B cell (primary cell): ENCODE results near the gene KCNE5. TPM values are rescaled to one million over a fixed set of nuclear protein-coding genes. Genes with fewer than 3 reads are reported as not detected.
"Not testable (repeated sequence)": the region's sequence is repeated elsewhere in the genome, so short reads cannot be mapped to it uniquely, and the experiment has no call there.

Experiments used
- ATAC-seq: fragments of 200-7000 bp; cut with Tn5 transposase; one replicate; pipeline ENCODE4 v1.10.0; 2021; ENCODE audit warnings: low read depth, mild to moderate bottlenecking, moderate number of reproducible peaks, moderate library complexity
- CTCF ChIA-PET: fragments of 350-600 bp; sonication (Branson Sonifier 250); formaldehyde crosslinking; loops from one replicate; lab custom pipeline; 2021; ENCODE audit warnings: antibody characterized with exemption, inconsistent platforms; lab: Charles Lee
- POLR2A ChIA-PET: fragments of 350-600 bp; sonication (Branson Sonifier 250); formaldehyde crosslinking; loops from one replicate; lab custom pipeline; 2021; ENCODE audit warnings: antibody characterized with exemption; lab: Charles Lee
- DNase-seq: peaks from one replicate; pipeline ENCODE4 v3.0.0; 2013
- H2AFZ ChIP-seq: 2 replicates; pipeline ENCODE4 v1.6.1; 2012; ENCODE audit warnings: mild to moderate bottlenecking, low read depth, low read length; ENCODE audit not compliant: insufficient read depth, poor library complexity, severe bottlenecking
- H3K27ac ChIP-seq, 2 donors: 1 replicate in 1 of 2; 2 replicates in 1 of 2; pipeline ENCODE4 v1.5.1; 2012 to 2013; ENCODE audit warnings: low read length in 2 of 2, mild to moderate bottlenecking in 2 of 2, moderate library complexity in 1 of 2
- H3K27me3 ChIP-seq, 4 experiments: fragments of 200-600 bp in 1 of 4; sonication (generic) in 1 of 4; replicated peaks in 1 of 4; 1 replicate in 2 of 4; 2 replicates in 2 of 4; pipeline versions ENCODE4 v1.6.1 to v1.7.0; 2013 to 2016; ENCODE audit warnings: low read length in 3 of 4, mild to moderate bottlenecking in 2 of 4, mixed read lengths in 1 of 4, moderate library complexity in 1 of 4; ENCODE audit not compliant: insufficient read depth in 4 of 4, control insufficient read depth in 3 of 4; ENCODE audit errors: control extremely low read depth in 1 of 4
- H3K36me3 ChIP-seq, 2 experiments: replicated peaks in 1 of 2; 1 replicate in 1 of 2; 2 replicates in 1 of 2; pipeline versions ENCODE4 v1.6.1 to v1.7.1; 2013; ENCODE audit warnings: low read length in 1 of 2; ENCODE audit not compliant: insufficient read depth in 2 of 2, control insufficient read depth in 1 of 2; ENCODE audit errors: control extremely low read depth in 1 of 2, extremely low read depth in 1 of 2
- H3K4me1 ChIP-seq, 2 donors: fragments of 200-600 bp in 1 of 2; sonication (generic) in 1 of 2; 1 replicate in 1 of 2; 2 replicates in 1 of 2; pipeline versions ENCODE4 v1.5.1 to v1.6.1; 2013 to 2017; ENCODE audit warnings: low read length in 2 of 2; ENCODE audit not compliant: control insufficient read depth in 2 of 2, insufficient read depth in 2 of 2
- H3K4me2 ChIP-seq: replicated peaks from 2 replicates; pipeline ENCODE3; 2012; ENCODE audit warnings: mild to moderate bottlenecking, low read depth, low read length; ENCODE audit not compliant: poor library complexity, severe bottlenecking
- H3K4me3 ChIP-seq, 5 experiments: fragments of 200-600 bp in 1 of 5; sonication (generic) in 1 of 5; 1 replicate in 3 of 5; 2 replicates in 2 of 5; pipeline versions ENCODE4 v1.5.1 to v1.7.0; 2011 to 2016; ENCODE audit warnings: low read length in 4 of 5, mild to moderate bottlenecking in 4 of 5, low read depth in 2 of 5, control low read depth in 1 of 5, moderate library complexity in 1 of 5; ENCODE audit not compliant: insufficient read depth in 1 of 5; ENCODE audit errors: control extremely low read depth in 1 of 5, extremely low read depth in 1 of 5
- H3K79me2 ChIP-seq: fragments of 200-600 bp; sonication (generic); one replicate; pipeline ENCODE4 v1.6.0; 2016; ENCODE audit warnings: low read length; ENCODE audit not compliant: control insufficient read depth, insufficient read depth
- H3K9ac ChIP-seq: fragments of 200-600 bp; sonication (generic); 2 replicates; pipeline ENCODE4 v1.6.1; 2017; ENCODE audit warnings: mild to moderate bottlenecking, low read length, moderate library complexity
- H3K9me3 ChIP-seq, 3 donors: one replicate each; pipeline versions ENCODE4 v1.6.1 to v1.7.1; 2013; ENCODE audit warnings: low read length in 2 of 3; ENCODE audit not compliant: control insufficient read depth in 2 of 3, insufficient read depth in 1 of 3; ENCODE audit errors: control extremely low read depth in 1 of 3
- H4K20me1 ChIP-seq: 2 replicates; pipeline ENCODE4 v1.6.0; 2012; ENCODE audit warnings: mild to moderate bottlenecking, low read length; ENCODE audit not compliant: insufficient read depth, control insufficient read depth, poor library complexity, severe bottlenecking
- H3K27ac Mint-ChIP-seq: one replicate; pipeline ENCODE4 v1.8.0; 2021; ENCODE audit warnings: mixed read lengths
- H3K27me3 Mint-ChIP-seq: one replicate; pipeline ENCODE4 v1.8.0; 2021; ENCODE audit warnings: mixed read lengths
- H3K4me1 Mint-ChIP-seq: one replicate; pipeline ENCODE4 v1.8.0; 2021; ENCODE audit warnings: mixed read lengths
- H3K4me3 Mint-ChIP-seq: one replicate; pipeline ENCODE4 v1.8.0; 2021; ENCODE audit warnings: mixed read lengths
- H3K9me3 Mint-ChIP-seq: one replicate; pipeline ENCODE4 v1.8.0; 2022; ENCODE audit warnings: mixed read lengths; ENCODE audit not compliant: insufficient read depth
- EZH2 ChIP-seq: IDR thresholded peaks from 2 replicates; pipeline ENCODE4 v1.6.1; 2012; ENCODE audit warnings: borderline replicate concordance, low read depth, mild to moderate bottlenecking, moderate library complexity, low read length; ENCODE audit not compliant: insufficient read depth, poor library complexity, severe bottlenecking
- WGBS: methylation state at CpG from one replicate; pipeline ENCODE4 v1.1.5; 2013; ENCODE audit warnings: missing lambda C conversion rate; ENCODE audit not compliant: insufficient coverage; 5-methylcytosine and 5-hydroxymethylcytosine counted together
- intact Hi-C: fragments of 100-400 bp; cut with micrococcal nuclease; formaldehyde crosslinking; loops from one replicate; pipeline ENCODE4 v1.10.0; 2022
- polyA plus RNA-seq: library from polyadenylated mRNA; depleted of rRNA; stranded (reverse); fragments of >200 nt; gene quantifications from 2 replicates; pipeline ENCODE4 v1.2.3, GENCODE V29; 2012
- small RNA-seq: library from RNA; depleted of rRNA; stranded (forward); fragments of <200 nt; gene quantifications from one replicate; pipeline ENCODE3, GENCODE V24; 2012; ENCODE audit warnings: low replicate concordance, low read depth; ENCODE audit not compliant: insufficient read length
- total RNA-seq, 2 donors: library from RNA; stranded (reverse); fragments of 120-200 nt in 1 of 2; gene quantifications; 1 replicate in 1 of 2; 2 replicates in 1 of 2; pipeline versions ENCODE4 v1.2.3 to v1.2.4, GENCODE V29; 2013 to 2022
- TF ChIP-seq, protein P1 (sequence below): fragments of 200-600 bp; IDR thresholded peaks from one replicate; pipeline ENCODE4 v1.8.0; 2022; ENCODE audit warnings: antibody characterized with exemption, mild to moderate bottlenecking

Gene KCNE5
- total and polyA plus RNA-seq, 2 donors (not counting 1 experiment from before 2014, with no cell fraction given), result 0.32 TPM; not detected in 1

DNA sequence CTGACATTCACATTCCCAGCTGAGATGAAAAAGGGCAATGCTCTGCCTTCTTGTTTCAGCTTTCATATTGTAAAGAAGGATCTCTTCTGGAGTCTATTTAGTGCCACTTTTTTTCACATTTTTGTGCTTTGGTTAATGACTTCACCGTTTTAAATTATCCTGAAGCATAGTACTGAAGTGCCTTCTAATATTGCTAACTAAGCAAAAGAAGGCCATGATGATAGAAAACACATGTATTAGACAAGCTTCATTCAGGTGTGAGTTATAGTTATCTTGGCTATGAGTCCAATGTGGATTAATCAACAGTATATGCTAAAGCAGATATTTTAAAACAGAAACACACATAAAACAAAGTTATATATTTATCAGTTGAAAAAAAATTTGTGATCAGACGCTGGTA, 47.9 kb downstream of the KCNE5 start:
- Histone ChIP-seq H3K9ac (no peak overlapping the region), H3K4me1 (no peaks in the 10 kb centered on the region), H3K27me3 (peaks cover 0 to 2% (median 0%) of the 10 kb centered on the region in 4 experiments), H2AFZ (no peak overlapping the region), H3K79me2 (no peaks in the 10 kb centered on the region), H3K27ac (no peak overlapping the region), H3K36me3 (no peaks in the 10 kb centered on the region), H3K4me3 (no peak overlapping the region), H3K4me2 (no peak overlapping the region), H4K20me1 (no peaks in the 10 kb centered on the region), H3K9me3 (no peaks in the 10 kb centered on the region)
- intact Hi-C loops, result no loop called here
- Mint-ChIP-seq H3K27ac (no peak overlapping the region), H3K4me3 (no peak overlapping the region), H3K4me1 (no peaks in the 10 kb centered on the region), H3K9me3 (no peaks in the 10 kb centered on the region), H3K27me3 (peaks cover 5% of the 10 kb centered on the region)
- ATAC-seq (no peak), DNase-seq (no peak)
- CTCF ChIA-PET, result no interaction called here
- WGBS, result no CpG with 5 or more reads among the region's 2 CpGs
- no peak for TF ChIP-seq EZH2
- TF ChIP-seq, protein P1, sequence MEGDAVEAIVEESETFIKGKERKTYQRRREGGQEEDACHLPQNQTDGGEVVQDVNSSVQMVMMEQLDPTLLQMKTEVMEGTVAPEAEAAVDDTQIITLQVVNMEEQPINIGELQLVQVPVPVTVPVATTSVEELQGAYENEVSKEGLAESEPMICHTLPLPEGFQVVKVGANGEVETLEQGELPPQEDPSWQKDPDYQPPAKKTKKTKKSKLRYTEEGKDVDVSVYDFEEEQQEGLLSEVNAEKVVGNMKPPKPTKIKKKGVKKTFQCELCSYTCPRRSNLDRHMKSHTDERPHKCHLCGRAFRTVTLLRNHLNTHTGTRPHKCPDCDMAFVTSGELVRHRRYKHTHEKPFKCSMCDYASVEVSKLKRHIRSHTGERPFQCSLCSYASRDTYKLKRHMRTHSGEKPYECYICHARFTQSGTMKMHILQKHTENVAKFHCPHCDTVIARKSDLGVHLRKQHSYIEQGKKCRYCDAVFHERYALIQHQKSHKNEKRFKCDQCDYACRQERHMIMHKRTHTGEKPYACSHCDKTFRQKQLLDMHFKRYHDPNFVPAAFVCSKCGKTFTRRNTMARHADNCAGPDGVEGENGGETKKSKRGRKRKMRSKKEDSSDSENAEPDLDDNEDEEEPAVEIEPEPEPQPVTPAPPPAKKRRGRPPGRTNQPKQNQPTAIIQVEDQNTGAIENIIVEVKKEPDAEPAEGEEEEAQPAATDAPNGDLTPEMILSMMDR, result no peak
- POLR2A ChIA-PET, result no interaction called here

DNA sequence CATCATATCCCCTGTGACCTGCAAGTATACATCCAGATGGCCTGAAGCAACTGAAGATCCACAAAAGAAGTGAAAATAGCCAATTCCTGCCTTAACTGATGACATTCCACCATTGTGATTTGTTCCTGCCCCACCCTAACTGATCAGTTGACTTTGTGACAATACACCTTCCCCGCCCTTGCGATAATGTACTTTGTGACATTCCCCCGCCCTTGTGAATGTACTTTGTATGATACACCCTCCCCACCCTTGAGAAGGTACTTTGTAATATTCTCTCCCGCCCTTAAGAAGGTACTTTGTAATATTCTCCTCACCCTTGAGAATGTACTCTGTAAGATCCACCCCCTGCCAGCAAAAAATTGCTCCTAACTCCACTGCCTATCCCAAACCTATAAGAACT, 48.9 kb downstream of the KCNE5 start:
- H3K27me3 ChIP-seq, H3K4me1 ChIP-seq, H3K9me3 Mint-ChIP-seq, POLR2A ChIA-PET, H3K36me3 ChIP-seq, H2AFZ ChIP-seq, H3K27ac ChIP-seq, H3K4me3 ChIP-seq, H3K27me3 Mint-ChIP-seq, H3K4me2 ChIP-seq, H3K27ac Mint-ChIP-seq, H3K9ac ChIP-seq, H3K4me3 Mint-ChIP-seq, DNase-seq, CTCF ChIA-PET, H4K20me1 ChIP-seq, H3K4me1 Mint-ChIP-seq, ATAC-seq, intact Hi-C loops, H3K79me2 ChIP-seq, H3K9me3 ChIP-seq: not testable (repeated sequence)
- no CpG with 5 or more reads among the region's 4 CpGs for WGBS

Small RNAs within 50 kb of the gene (small RNA-seq; reads per million reads assigned to genes)
- gene AL118496.2, result not detected

Other genes starting within 250 kb of the KCNE5 start
- gene GUCY2F, start 143.1 kb downstream of the KCNE5 start, total RNA-seq, result not detected in 2 replicates
- not detected in 2 replicates for gene GUCY2F, start 143.1 kb downstream of the KCNE5 start, polyA plus RNA-seq
- gene NXT2, start 88.3 kb downstream of the KCNE5 start, total RNA-seq, result 9.5 and 10.4 TPM in 2 replicates
- gene NXT2, start 88.3 kb downstream of the KCNE5 start, polyA plus RNA-seq, result 3.1 and 4.3 TPM in 2 replicates
- 29.1 and 38.6 TPM in 2 replicates for gene ACSL4, start 108.1 kb upstream of the KCNE5 start, total RNA-seq
- gene ACSL4, start 108.1 kb upstream of the KCNE5 start, polyA plus RNA-seq, result 4.0 and 7.2 TPM in 2 replicates